Nephron (organoid): ENCODE results near the gene GRIP2.

Experiments
- H3K27ac Mint-ChIP-seq, 3 experiments: 2 replicates each; pipeline ENCODE4 v1.8.0; 2020; ENCODE audit warnings: mixed read lengths in 3 of 3, mild to moderate bottlenecking in 2 of 3, moderate library complexity in 1 of 3
- H3K27me3 Mint-ChIP-seq: 2 replicates; pipeline ENCODE4 v1.8.0; 2021; ENCODE audit warnings: low read depth, mild to moderate bottlenecking, moderate library complexity, mixed read lengths
- H3K36me3 Mint-ChIP-seq: 2 replicates; pipeline ENCODE4 v1.8.0; 2020; ENCODE audit warnings: low read depth, mixed read lengths
- H3K4me1 Mint-ChIP-seq: 2 replicates; pipeline ENCODE4 v1.8.0; 2020; ENCODE audit warnings: mixed read lengths
- H3K4me3 Mint-ChIP-seq, 3 experiments: 2 replicates each; pipeline ENCODE4 v1.8.0; 2020; ENCODE audit warnings: mild to moderate bottlenecking in 3 of 3, mixed read lengths in 3 of 3, moderate library complexity in 2 of 3
- H3K9me3 Mint-ChIP-seq: 2 replicates; pipeline ENCODE4 v1.8.0; 2020; ENCODE audit warnings: mixed read lengths
- CTCF ChIP-seq, 3 experiments: fragments of 200-600 bp; sonication (generic); IDR thresholded peaks; one replicate each; pipeline ENCODE4 v1.5.0; 2021; ENCODE audit warnings: antibody characterized with exemption in 3 of 3; ENCODE audit not compliant: unreplicated experiment in 3 of 3

GRIP2 gene

DNA sequence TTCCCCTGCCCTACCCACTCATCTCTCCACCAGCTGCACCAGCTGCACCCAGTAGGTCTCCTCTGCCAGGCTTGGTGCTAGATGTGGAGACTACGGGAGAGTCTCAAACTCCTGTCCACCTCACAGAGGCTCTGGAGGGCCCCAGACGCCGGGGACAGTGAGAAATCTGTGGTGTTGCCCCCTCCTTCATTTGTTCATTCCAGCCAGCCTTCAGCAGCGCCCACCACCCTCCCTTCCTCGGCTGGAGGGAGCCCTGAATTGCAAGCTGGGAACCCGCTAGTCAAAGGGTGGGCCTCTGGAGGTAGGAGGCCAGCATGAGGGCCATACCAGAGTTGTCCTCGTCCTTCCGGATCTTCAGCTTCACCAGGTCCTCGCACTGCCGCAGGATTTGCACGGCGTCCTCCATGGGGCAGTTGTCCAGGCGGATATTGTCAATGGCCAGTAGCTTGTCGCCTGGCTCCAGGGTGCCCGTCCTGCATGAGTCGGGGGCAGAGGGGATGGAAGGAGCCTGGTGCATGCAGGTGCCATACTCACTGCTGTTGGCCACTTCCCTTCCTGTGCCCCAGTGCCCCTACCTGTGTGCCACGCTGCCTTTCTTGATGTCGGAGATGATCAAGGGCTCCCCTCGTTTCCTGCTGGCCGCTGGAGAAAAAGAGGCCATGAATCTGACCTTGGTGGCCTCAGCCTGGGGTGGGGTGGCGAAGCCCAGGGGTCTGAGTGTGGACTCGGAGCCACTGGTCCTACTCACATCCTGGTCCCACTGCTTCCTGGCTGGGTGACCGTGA is 29.1 kb downstream of the GRIP2 start:
- Mint-ChIP-seq H3K4me1 (no peaks in the 10 kb centered on the region), H3K9me3 (no peaks in the 10 kb centered on the region), H3K27me3 (peaks cover 7% of the 10 kb centered on the region), H3K36me3 (no peaks in the 10 kb centered on the region), H3K4me3 (no peak overlapping the region), H3K27ac (no peak overlapping the region)
- no peak for TF ChIP-seq CTCF (IDR thresholded peaks at IDR 0.05; ENCODE audit: unreplicated experiment in 3 of 3)

GRCh38 chr3:14509796-14510100 is 30.4 kb downstream of the GRIP2 start:
- TF ChIP-seq CTCF (IDR thresholded peaks at IDR 0.05; ENCODE audit: unreplicated experiment in 3 of 3): no peak
- Mint-ChIP-seq H3K27ac (no peak overlapping the region), H3K9me3 (no peaks in the 10 kb centered on the region), H3K27me3 (peaks cover 12% of the 10 kb centered on the region), H3K4me3 (no peak overlapping the region), H3K36me3 (no peaks in the 10 kb centered on the region), H3K4me1 (no peaks in the 10 kb centered on the region)

DNA sequence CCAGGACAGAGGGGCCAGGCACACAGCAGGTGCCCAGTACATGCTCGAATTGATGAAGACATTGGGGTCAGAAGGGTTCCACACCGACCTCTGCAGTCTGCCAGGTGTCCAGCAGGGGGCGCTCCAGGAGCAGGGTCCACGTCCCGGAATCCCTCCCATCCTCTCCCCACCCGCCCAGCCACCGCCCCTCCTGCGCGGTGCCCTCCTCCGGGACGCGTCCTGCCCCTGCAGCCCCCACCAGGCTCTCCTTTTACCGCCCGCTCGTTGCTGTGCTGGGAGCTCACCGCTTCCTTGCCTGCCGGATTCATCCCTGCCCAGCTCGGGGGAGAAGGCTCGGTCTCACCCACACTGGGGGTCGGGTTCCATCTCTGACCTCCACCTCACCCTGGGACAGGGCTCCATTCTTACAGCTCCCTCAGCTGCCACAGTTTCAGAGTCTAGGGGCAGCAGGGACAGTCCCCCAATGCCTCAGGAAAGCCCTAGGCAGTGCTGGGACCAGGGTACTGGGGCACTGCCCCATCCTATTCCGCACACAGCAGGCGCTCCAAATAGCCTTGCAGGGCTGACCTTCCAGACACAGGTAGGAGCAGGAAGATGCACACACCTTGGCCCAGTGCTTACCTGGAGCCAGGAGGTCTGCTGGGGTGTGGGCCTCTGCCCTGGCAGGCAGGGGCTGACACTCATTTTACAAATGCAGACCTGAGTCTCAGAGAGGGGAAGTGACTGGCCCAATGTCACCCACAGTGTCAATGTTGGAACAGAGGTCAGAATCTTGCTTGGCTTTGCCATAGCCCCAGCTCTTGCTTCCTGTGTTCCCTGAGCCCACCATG is 31.0 kb downstream of the GRIP2 start:
- peak; percentile 96 to 99 (median 99) for TF ChIP-seq CTCF (IDR thresholded peaks at IDR 0.05; ENCODE audit: unreplicated experiment in 3 of 3)
- no peak overlapping the region for H3K27ac Mint-ChIP-seq
- H3K36me3 Mint-ChIP-seq: no peaks in the 10 kb centered on the region
- no peaks in the 10 kb centered on the region for H3K9me3 Mint-ChIP-seq
- no peaks in the 10 kb centered on the region for H3K4me1 Mint-ChIP-seq
- H3K4me3 Mint-ChIP-seq: peak overlapping the region in 2 of 3 experiments; percentile 32 to 40
- H3K27me3 Mint-ChIP-seq: peaks cover 17% of the 10 kb centered on the region

DNA sequence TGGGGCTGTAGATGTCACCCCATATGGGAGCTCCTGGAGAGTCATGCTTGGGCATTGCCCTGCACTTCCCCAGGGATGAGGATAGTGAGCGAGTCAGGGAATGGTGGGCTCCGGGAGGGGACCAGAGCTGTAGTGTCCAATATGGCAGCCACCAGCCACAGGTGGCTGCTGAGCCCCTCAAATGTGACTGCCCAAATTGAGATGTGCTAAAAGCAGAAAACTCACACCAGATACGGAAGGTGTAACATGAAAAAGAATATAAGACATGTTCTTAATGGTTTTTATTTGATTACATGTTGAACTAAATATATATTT is 31.7 kb downstream of the GRIP2 start:
- Mint-ChIP-seq H3K4me1 (no peaks in the 10 kb centered on the region), H3K27ac (no peak overlapping the region), H3K36me3 (no peaks in the 10 kb centered on the region), H3K27me3 (peaks cover 17% of the 10 kb centered on the region), H3K9me3 (no peaks in the 10 kb centered on the region), H3K4me3 (no peak overlapping the region)
- TF ChIP-seq CTCF (IDR thresholded peaks at IDR 0.05; ENCODE audit: unreplicated experiment in 3 of 3): no peak

GRCh38 chr3:14507757-14508504 is 32.2 kb downstream of the GRIP2 start:
- TF ChIP-seq CTCF (IDR thresholded peaks at IDR 0.05; ENCODE audit: unreplicated experiment in 3 of 3): no peak
- Mint-ChIP-seq H3K4me3 (no peak overlapping the region), H3K9me3 (peaks cover 5% of the 10 kb centered on the region), H3K27ac (no peak overlapping the region), H3K27me3 (peaks cover 17% of the 10 kb centered on the region), H3K4me1 (no peaks in the 10 kb centered on the region), H3K36me3 (peaks cover 3% of the 10 kb centered on the region)
